Hepatocyte (in vitro differentiated cells): ENCODE results near the gene KRTAP10-1. TPM values are rescaled to one million over a fixed set of nuclear protein-coding genes. Genes with fewer than 3 reads are reported as not detected.

Experiments used
- DNase-seq: peaks from one replicate; pipeline ENCODE4 v3.0.0-alpha.2; 2016; ENCODE audit warnings: low spot score
- H2AFZ ChIP-seq: fragments of 200-600 bp; sonication (generic); 2 replicates; pipeline ENCODE4 v1.6.0; 2016; ENCODE audit warnings: antibody characterized with exemption, mild to moderate bottlenecking
- H3K27ac ChIP-seq: fragments of 200-600 bp; sonication (generic); 2 replicates; pipeline ENCODE4 v1.5.1; 2016; ENCODE audit warnings: mild to moderate bottlenecking
- H3K27me3 ChIP-seq: fragments of 200-600 bp; sonication (generic); 2 replicates; pipeline ENCODE4 v1.6.1; 2016
- H3K36me3 ChIP-seq: fragments of 200-600 bp; sonication (generic); replicated peaks from 2 replicates; pipeline ENCODE4 v1.5.1; 2016; ENCODE audit warnings: low read depth; ENCODE audit not compliant: insufficient read depth
- H3K4me1 ChIP-seq: fragments of 200-600 bp; sonication (generic); 2 replicates; pipeline ENCODE4 v1.5.1; 2016; ENCODE audit warnings: mild to moderate bottlenecking, moderate library complexity; ENCODE audit not compliant: insufficient read depth
- H3K4me2 ChIP-seq: fragments of 200-600 bp; sonication (generic); 2 replicates; pipeline ENCODE4 v1.6.0; 2016
- H3K4me3 ChIP-seq: fragments of 200-600 bp; sonication (generic); 2 replicates; pipeline ENCODE4 v1.5.1; 2016; ENCODE audit warnings: mild to moderate bottlenecking
- H3K79me2 ChIP-seq: fragments of 200-600 bp; sonication (generic); 2 replicates; pipeline ENCODE4 v1.6.0; 2017; ENCODE audit warnings: mild to moderate bottlenecking
- H3K9me2 ChIP-seq: fragments of 200-600 bp; sonication (generic); replicated peaks from 2 replicates; pipeline ENCODE4 v1.6.0; 2017; ENCODE audit warnings: mild to moderate bottlenecking; ENCODE audit not compliant: insufficient read depth
- H3K9me3 ChIP-seq: fragments of 200-600 bp; sonication (generic); 2 replicates; pipeline ENCODE4 v1.5.1; 2016; ENCODE audit warnings: low read depth, mild to moderate bottlenecking
- H4K20me1 ChIP-seq: fragments of 200-600 bp; sonication (generic); 2 replicates; pipeline ENCODE4 v1.6.0; 2016; ENCODE audit warnings: mild to moderate bottlenecking; ENCODE audit not compliant: insufficient read depth, poor library complexity, severe bottlenecking
- EZH2 ChIP-seq: fragments of 200-600 bp; sonication (generic); IDR thresholded peaks from 2 replicates; pipeline ENCODE4 v1.6.1; 2016; ENCODE audit warnings: antibody characterized with exemption, mild to moderate bottlenecking, borderline replicate concordance
- EZH2phosphoT487 ChIP-seq: fragments of 200-600 bp; sonication (generic); IDR thresholded peaks from one replicate; pipeline ENCODE4 v1.6.1; 2018; ENCODE audit warnings: antibody characterized with exemption, mild to moderate bottlenecking, low read depth, moderate library complexity; ENCODE audit not compliant: unreplicated experiment, severe bottlenecking
- WGBS: methylation state at CpG from one replicate; pipeline ENCODE4 v1.1.6; 2016; ENCODE audit warnings: low lambda C conversion rate; ENCODE audit errors: missing lambda C conversion rate; 5-methylcytosine and 5-hydroxymethylcytosine counted together
- polyA plus RNA-seq: library from polyadenylated mRNA; unstranded; fragments of >200 nt; fragmentation: Nextera tagmentation; extraction: Ambion mirVana; gene quantifications from 2 replicates; pipeline ENCODE4 v1.2.1, GENCODE V29; 2016
- total RNA-seq: library from RNA; depleted of rRNA; stranded (reverse); fragments of >200 nt; gene quantifications from 2 replicates; pipeline ENCODE4 v1.2.3, GENCODE V29; 2014
- TF ChIP-seq, protein P1 (sequence below): fragments of 200-600 bp; sonication (generic); IDR thresholded peaks from 2 replicates; pipeline ENCODE4 v1.5.1; 2016; ENCODE audit warnings: antibody characterized with exemption, mild to moderate bottlenecking; ENCODE audit not compliant: poor library complexity

Gene KRTAP10-1
- total and polyA plus RNA-seq, 2 experiments from 2014 or later = not detected

GRCh38 chr21:44497703-44498126 is 42.3 kb downstream of the KRTAP10-1 start:
- Histone ChIP-seq H3K4me2 (no peak overlapping the region), H3K9me2 (no peaks in the 10 kb centered on the region), H3K27ac (no peak overlapping the region), H4K20me1 (no peaks in the 10 kb centered on the region), H3K4me3 (no peak overlapping the region), H3K79me2 (no peaks in the 10 kb centered on the region), H2AFZ (no peak overlapping the region), H3K4me1 (no peaks in the 10 kb centered on the region), H3K27me3 (no peaks in the 10 kb centered on the region), H3K36me3 (no peaks in the 10 kb centered on the region), H3K9me3 (no peaks in the 10 kb centered on the region)
- WGBS = 62% methylated on average over 6 of the region's 6 CpGs
- TF ChIP-seq EZH2 (no peak), EZH2phosphoT487 (no peak)
- TF ChIP-seq, protein P1, sequence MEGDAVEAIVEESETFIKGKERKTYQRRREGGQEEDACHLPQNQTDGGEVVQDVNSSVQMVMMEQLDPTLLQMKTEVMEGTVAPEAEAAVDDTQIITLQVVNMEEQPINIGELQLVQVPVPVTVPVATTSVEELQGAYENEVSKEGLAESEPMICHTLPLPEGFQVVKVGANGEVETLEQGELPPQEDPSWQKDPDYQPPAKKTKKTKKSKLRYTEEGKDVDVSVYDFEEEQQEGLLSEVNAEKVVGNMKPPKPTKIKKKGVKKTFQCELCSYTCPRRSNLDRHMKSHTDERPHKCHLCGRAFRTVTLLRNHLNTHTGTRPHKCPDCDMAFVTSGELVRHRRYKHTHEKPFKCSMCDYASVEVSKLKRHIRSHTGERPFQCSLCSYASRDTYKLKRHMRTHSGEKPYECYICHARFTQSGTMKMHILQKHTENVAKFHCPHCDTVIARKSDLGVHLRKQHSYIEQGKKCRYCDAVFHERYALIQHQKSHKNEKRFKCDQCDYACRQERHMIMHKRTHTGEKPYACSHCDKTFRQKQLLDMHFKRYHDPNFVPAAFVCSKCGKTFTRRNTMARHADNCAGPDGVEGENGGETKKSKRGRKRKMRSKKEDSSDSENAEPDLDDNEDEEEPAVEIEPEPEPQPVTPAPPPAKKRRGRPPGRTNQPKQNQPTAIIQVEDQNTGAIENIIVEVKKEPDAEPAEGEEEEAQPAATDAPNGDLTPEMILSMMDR = no peak
- peak; percentile 51 for DNase-seq

- no peaks in the 10 kb centered on the region for H3K27me3 ChIP-seq
- no peak overlapping the region for H3K27ac ChIP-seq
- no peaks in the 10 kb centered on the region for H4K20me1 ChIP-seq
- H3K79me2 ChIP-seq = no peaks in the 10 kb centered on the region
- WGBS = 73% methylated on average over 26 of the region's 27 CpGs
- H3K36me3 ChIP-seq = no peaks in the 10 kb centered on the region
- H2AFZ ChIP-seq = no peak overlapping the region
- H3K9me2 ChIP-seq = no peaks in the 10 kb centered on the region
- H3K4me3 ChIP-seq = no peak overlapping the region
- DNase-seq = no peak
- no peaks in the 10 kb centered on the region for H3K9me3 ChIP-seq
- TF ChIP-seq EZH2 (no peak), EZH2phosphoT487 (no peak)
- TF ChIP-seq, protein P1 = no peak
- H3K4me1 ChIP-seq = no peaks in the 10 kb centered on the region
- no peak overlapping the region for H3K4me2 ChIP-seq
Measured at GRCh38 chr21:44496564-44497550, 43.1 kb downstream of the KRTAP10-1 start.

GRCh38 chr21:44495611-44496563 is 44.1 kb downstream of the KRTAP10-1 start:
- Histone ChIP-seq H2AFZ (no peak overlapping the region), H3K9me3 (no peaks in the 10 kb centered on the region), H3K4me3 (no peak overlapping the region), H3K27me3 (no peaks in the 10 kb centered on the region), H3K9me2 (no peaks in the 10 kb centered on the region), H3K79me2 (peaks cover 2% of the 10 kb centered on the region), H3K4me1 (no peaks in the 10 kb centered on the region), H4K20me1 (no peaks in the 10 kb centered on the region), H3K4me2 (no peak overlapping the region), H3K27ac (no peak overlapping the region), H3K36me3 (no peaks in the 10 kb centered on the region)
- no peak for DNase-seq
- WGBS = 96% methylated on average over 16 of the region's 16 CpGs
- no peak for TF ChIP-seq EZH2phosphoT487
- TF ChIP-seq, protein P1 = no peak
- TF ChIP-seq EZH2 = no peak
